Activated naive CD4-positive, alpha-beta T cell treated with anti-CD3 and anti-CD28 coated beads, Interleukin-2, amount 50 U/mL, for 72 hours (primary cell): ENCODE data around the gene EHD1. TPM values are rescaled to one million over a fixed set of nuclear protein-coding genes. Genes with fewer than 3 reads are reported as not detected.

Experiments
- ATAC-seq, 2 donors: fragments of 150-1000 bp; cut with Tn5 transposase; 2 replicates each; pipeline ENCODE4 v1.10.0; 2021; ENCODE audit warnings: mild to moderate bottlenecking in 2 of 2, moderate library complexity in 2 of 2
- DNase-seq, 2 donors: peaks; one replicate each; pipeline ENCODE4 v3.0.0; 2021 to 2022; ENCODE audit warnings: low spot score in 2 of 2
- H3K27ac Mint-ChIP-seq, 2 donors: one replicate each; pipeline ENCODE4 v1.8.0; 2022; ENCODE audit warnings: mild to moderate bottlenecking in 2 of 2, mixed read lengths in 2 of 2
- H3K36me3 Mint-ChIP-seq, 2 donors: one replicate each; pipeline ENCODE4 v1.8.0; 2022; ENCODE audit warnings: mixed read lengths in 2 of 2
- H3K9me3 Mint-ChIP-seq, 2 donors: one replicate each; pipeline ENCODE4 v1.8.0; 2022; ENCODE audit warnings: mixed read lengths in 2 of 2
- total RNA-seq, 2 donors: library from RNA; stranded (reverse); gene quantifications; one replicate each; pipeline ENCODE4 v1.2.3, GENCODE V29; 2022

Gene EHD1
- total RNA-seq, 2 donors from 2014 or later: 93.1 to 123 TPM

GRCh38 chr11:64870893-64871466, 7.4 kb downstream of the EHD1 start:
- Mint-ChIP-seq H3K27ac (peak overlapping the region; percentile 25 to 89), H3K9me3 (no peaks in the 10 kb centered on the region), H3K36me3 (peaks cover 51 to 57% of the 10 kb centered on the region in 2 donors)
- DNase-seq: no peak
- ATAC-seq: no peak

DNA sequence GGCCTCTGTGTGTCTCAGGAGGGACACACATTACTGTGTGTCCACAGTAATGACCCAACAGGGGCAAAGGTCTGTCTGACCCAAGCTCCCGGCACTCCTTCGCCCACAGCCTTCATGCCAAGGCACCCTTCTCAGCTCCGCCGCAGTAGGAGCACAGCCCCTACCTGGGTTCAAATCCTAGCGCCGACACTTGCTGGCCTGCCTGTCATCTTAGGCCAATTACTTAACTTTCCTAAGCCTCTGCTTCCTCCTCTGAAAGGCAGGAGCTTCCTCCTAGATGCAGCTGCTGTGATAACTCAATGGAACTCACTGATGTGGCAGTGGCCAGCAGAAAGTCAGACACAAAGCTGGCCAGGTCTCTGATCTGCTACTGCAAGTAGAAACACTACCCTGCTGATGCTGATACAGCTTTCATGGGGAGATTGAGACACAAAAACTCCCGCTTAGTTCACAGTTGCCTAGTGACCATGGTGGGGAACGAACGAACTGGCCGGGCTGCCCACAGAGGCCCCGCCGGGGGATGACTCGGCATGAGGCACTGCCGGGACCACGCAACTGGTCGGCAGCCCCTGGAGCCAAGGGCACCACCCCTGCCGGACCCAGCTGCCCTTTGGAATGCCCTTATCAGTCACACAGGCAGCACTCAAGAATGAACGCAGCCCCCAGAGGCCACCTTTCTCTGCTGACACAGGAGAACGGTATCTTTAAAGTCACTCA, 8.1 kb downstream of the EHD1 start:
- Mint-ChIP-seq H3K9me3 (no peaks in the 10 kb centered on the region), H3K36me3 (peaks cover 49 to 57% of the 10 kb centered on the region in 2 donors), H3K27ac (peak overlapping the region; percentile 25 to 50)
- ATAC-seq: peak in 1 of 2 donors; percentile 7
- DNase-seq: no peak

- Mint-ChIP-seq H3K9me3 (no peaks in the 10 kb centered on the region), H3K36me3 (peaks cover 43 to 51% of the 10 kb centered on the region in 2 donors), H3K27ac (peak overlapping the region; percentile 25 to 87)
- ATAC-seq (peak in 1 of 2 donors; percentile 3), DNase-seq (no peak)
Observed at GRCh38 chr11:64869571-64870175, 8.7 kb downstream of the EHD1 start.

GRCh38 chr11:64868904-64869570, 9.4 kb downstream of the EHD1 start:
- Mint-ChIP-seq H3K9me3 (no peaks in the 10 kb centered on the region), H3K36me3 (peaks cover 37 to 45% of the 10 kb centered on the region in 2 donors), H3K27ac (peak overlapping the region; percentile 25 to 84)
- ATAC-seq (peak; percentile 6 to 17), DNase-seq (no peak)

DNA sequence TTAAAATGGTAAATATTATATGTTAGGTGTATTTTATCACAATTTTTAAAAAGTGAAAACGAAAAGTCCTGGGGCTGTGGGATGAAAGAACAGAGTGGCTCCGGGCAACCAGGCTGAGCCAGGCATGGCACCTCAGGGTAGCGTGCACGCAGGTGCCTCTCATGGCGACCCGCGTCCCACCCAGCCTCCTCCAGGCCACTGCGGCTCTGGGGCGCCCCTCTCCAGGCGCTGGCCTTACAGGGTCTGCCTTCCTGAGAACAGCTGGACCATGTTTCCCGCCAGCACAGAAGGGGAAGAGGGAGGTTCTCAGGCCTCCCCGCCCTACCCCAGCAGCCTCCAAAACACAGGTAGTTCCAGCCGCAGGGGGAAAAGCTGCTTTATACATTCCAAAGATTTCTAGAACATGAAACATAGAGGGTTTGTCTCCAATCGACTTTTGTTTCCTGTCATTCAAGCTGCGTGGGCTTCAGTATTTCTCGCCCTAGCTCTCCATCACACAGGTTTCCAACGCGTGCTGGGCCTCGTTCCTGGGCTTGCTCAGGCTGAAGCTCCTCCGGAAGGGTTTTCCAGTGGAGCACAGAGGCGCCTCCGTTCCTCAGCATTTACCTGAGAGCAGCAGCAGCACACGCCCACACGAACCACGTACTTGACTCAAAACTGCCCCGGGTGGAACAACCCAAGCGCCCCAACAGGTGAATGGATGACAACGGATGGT, 10.5 kb downstream of the EHD1 start:
- peak overlapping the region; percentile 25 to 84 for H3K27ac Mint-ChIP-seq
- H3K9me3 Mint-ChIP-seq: no peaks in the 10 kb centered on the region
- no peak for DNase-seq
- ATAC-seq: no peak
- H3K36me3 Mint-ChIP-seq: peaks cover 35 to 42% of the 10 kb centered on the region in 2 donors

DNA sequence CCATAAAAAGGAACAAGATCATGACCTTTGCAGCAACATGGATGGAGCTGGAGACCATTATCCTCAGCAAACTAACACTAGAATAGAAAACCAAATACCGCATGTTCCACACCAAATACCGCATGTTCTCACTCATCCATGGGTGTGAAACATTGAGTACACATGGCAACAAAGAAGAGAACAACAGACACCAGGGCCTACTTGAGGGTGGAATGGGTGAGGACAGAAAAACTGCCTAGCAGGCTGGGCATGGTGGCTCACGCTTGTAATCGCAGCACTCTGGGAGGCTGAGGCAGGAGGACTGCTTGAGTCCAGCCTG, 12.3 kb downstream of the EHD1 start:
- H3K36me3 Mint-ChIP-seq: peaks cover 23 to 31% of the 10 kb centered on the region in 2 donors
- no peaks in the 10 kb centered on the region for H3K9me3 Mint-ChIP-seq
- peak overlapping the region; percentile 3 to 99 for H3K27ac Mint-ChIP-seq
- ATAC-seq (no peak), DNase-seq (no peak)

GRCh38 chr11:64865286-64866172, 12.9 kb downstream of the EHD1 start:
- DNase-seq: no peak
- peak overlapping the region; percentile 96 to 99 for H3K27ac Mint-ChIP-seq
- peak; percentile 10 to 53 for ATAC-seq
- peaks cover 21 to 30% of the 10 kb centered on the region in 2 donors for H3K36me3 Mint-ChIP-seq
- no peaks in the 10 kb centered on the region for H3K9me3 Mint-ChIP-seq

- DNase-seq (peak; percentile 55 to 84), ATAC-seq (peak; percentile 52 to 69)
- Mint-ChIP-seq H3K27ac (peak overlapping the region; percentile 96 to 99), H3K36me3 (peaks cover 22 to 37% of the 10 kb centered on the region in 2 donors), H3K9me3 (no peaks in the 10 kb centered on the region)
Observed at GRCh38 chr11:64864473-64865285, 13.7 kb downstream of the EHD1 start.

- H3K27ac Mint-ChIP-seq: peak overlapping the region; percentile 96 to 99
- H3K36me3 Mint-ChIP-seq: peaks cover 22 to 37% of the 10 kb centered on the region in 2 donors
Observed at GRCh38 chr11:64864135-64864472, 14.3 kb downstream of the EHD1 start.

GRCh38 chr11:64863391-64864060, 14.9 kb downstream of the EHD1 start:
- ATAC-seq: no peak
- peaks cover 22 to 35% of the 10 kb centered on the region in 2 donors for H3K36me3 Mint-ChIP-seq

More at GRCh38 chr11:64864135-64864472, 14.3 kb downstream of the EHD1 start:
- no peaks in the 10 kb centered on the region for H3K9me3 Mint-ChIP-seq
- no peak for DNase-seq
- no peak for ATAC-seq

DNA sequence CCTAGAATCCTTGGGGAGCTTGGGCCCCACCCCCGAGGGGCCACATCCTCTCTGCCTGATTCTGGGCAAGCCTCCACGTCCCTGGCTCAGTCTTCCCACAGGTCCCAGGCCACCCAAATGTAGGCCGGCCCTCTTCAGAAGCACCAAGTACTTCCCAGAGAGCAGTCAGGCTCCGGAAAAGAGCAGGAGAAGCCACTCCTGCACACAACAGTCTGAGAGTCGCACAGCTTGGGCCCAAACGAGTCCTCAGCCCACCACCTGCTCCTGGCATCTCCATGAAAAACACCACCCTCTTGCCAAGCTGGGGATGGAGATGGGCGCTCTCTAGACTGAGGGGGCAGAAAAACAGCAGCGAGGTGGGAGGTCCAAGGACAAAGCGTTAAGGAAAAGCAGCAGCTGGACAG, 15.4 kb downstream of the EHD1 start:
- DNase-seq (no peak), ATAC-seq (no peak)
- Mint-ChIP-seq H3K36me3 (peaks cover 22 to 30% of the 10 kb centered on the region in 2 donors), H3K27ac (peak overlapping the region; percentile 85 to 99), H3K9me3 (no peaks in the 10 kb centered on the region)

More at GRCh38 chr11:64863391-64864060, 14.9 kb downstream of the EHD1 start:
- no peak for DNase-seq
- H3K9me3 Mint-ChIP-seq: no peaks in the 10 kb centered on the region
- peak overlapping the region; percentile 96 to 99 for H3K27ac Mint-ChIP-seq

- Mint-ChIP-seq H3K27ac (peak overlapping the region; percentile 85 to 99), H3K36me3 (peaks cover 22 to 26% of the 10 kb centered on the region in 2 donors), H3K9me3 (no peaks in the 10 kb centered on the region)
- no peak for ATAC-seq
- no peak for DNase-seq
Observed at GRCh38 chr11:64861227-64861975, 17.0 kb downstream of the EHD1 start.

DNA sequence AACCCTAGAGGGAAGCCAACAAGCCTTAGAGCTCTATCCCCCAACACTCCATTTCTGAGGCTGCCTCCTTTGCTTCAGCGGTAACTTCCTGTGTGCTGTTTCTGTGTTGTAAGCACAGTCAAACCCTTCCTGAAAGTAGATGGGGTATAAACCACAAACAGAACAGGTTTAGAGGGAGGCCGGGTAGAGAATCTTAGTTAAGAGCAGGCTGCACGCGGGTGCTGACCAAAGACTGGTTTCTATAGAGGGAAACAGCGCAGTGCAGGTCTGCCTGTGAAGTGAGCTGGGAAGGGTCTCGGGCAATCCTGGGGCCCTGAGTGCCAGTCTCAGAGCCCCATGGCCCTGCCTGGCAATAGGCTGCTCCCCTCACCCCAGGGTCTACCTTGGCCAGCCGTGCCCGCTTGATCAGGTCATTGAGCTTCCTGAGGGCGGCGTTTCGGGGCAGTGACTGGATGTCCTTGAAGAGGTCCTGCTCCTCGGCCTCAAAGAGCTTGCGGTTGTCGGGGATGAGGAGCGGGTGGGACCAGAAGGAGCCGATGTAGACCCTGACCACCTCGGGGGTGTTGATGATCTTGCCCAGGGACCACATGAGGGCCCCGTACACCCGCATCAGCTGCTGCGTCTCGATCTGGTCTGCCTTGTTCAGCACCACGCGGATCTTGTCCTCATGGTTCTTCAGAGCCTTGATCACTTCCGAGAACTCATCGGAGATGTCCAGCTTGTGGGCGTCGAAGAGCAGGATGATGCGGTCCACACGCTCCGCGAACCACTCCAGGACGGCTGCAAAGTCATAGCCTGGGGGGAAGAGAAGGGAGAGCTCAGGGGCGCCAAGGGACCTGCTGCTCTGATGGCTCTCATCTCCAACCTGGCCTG, 18.6 kb downstream of the EHD1 start:
- Mint-ChIP-seq H3K27ac (peak overlapping the region; percentile 95 to 99), H3K36me3 (peaks cover 30 to 31% of the 10 kb centered on the region in 2 donors), H3K9me3 (no peaks in the 10 kb centered on the region)
- DNase-seq (peak; percentile 64 to 79), ATAC-seq (peak; percentile 57 to 85)
